ENCODE results near the gene VPS11. TPM values are rescaled to one million over a fixed set of nuclear protein-coding genes. Genes with fewer than 3 reads are reported as not detected.

The VPS11 gene
- total RNA-seq, 2 experiments from 2014 or later, result 23.3 to 32.2 TPM

- Histone ChIP-seq H3K4me1 (ENCODE audit: insufficient read depth, low read length, poor library complexity, severe bottlenecking) (peaks cover 15% of the 10 kb centered on the region), H3K79me2 (ENCODE audit: insufficient read depth, low read depth, low read length) (peaks cover 9% of the 10 kb centered on the region; the same call in 1 of the 2 replicates), H4K20me1 (ENCODE audit: insufficient read depth, low read length) (no peaks in the 10 kb centered on the region), H3K9me2 (ENCODE audit: insufficient read depth, low read length) (no peaks in the 10 kb centered on the region), H2AFZ (ENCODE audit: low read length) (peak overlapping the region; percentile 83), H3K4me2 (ENCODE audit: low read length) (peak overlapping the region; percentile 77), H3K4me3 (ENCODE audit: low read depth, low read length, poor library complexity, severe bottlenecking) (peak overlapping the region; percentile 60), H3K36me3 (ENCODE audit: insufficient read depth, low read length) (peaks cover 11% of the 10 kb centered on the region; the same call in 1 of the 2 replicates), H3K9me3 (ENCODE audit: low read length) (no peaks in the 10 kb centered on the region), H3K27ac (ENCODE audit: low read depth, low read length, poor library complexity, severe bottlenecking) (no peak overlapping the region)
- TF ChIP-seq EZH2phosphoT487 (IDR thresholded peaks at IDR 0.05; ENCODE audit: borderline replicate concordance, low read depth, low read length) (no peak), CTCF (conservative IDR thresholded peaks at IDR 0.05; ENCODE audit: low read length) (no peak)
- POLR2A ChIA-PET, result interaction anchor here (0.8 to 1.6 kb wide), 6 partner anchors 11 to 124 kb away, joined by 3 to 10 read pairs (median 4); partner anchors contain the start of gene C2CD2L
- BruUV-seq (replicated peaks), result TSS peak; percentile 97
- intact Hi-C loops (cut with micrococcal nuclease; ENCODE audit: unreplicated experiment), result loop anchor here (1.0 kb wide), 1 partner anchor 12 kb away; no protein-coding TSS in a partner anchor
- CTCF ChIA-PET (ENCODE audit: unreplicated experiment), result interaction anchor here (1.9 kb wide), 1 partner anchor 12 kb away, joined by 7 read pairs; no protein-coding TSS in a partner anchor
- DNase-seq (ENCODE audit: low spot score), result no peak
Observed at GRCh38 chr11:119120639-119121007, 53.0 kb downstream of the VPS11 start.

- Histone ChIP-seq H3K36me3 (ENCODE audit: insufficient read depth, low read length) (peaks cover 8% of the 10 kb centered on the region; the same call in 1 of the 2 replicates), H3K9me3 (ENCODE audit: low read length) (no peaks in the 10 kb centered on the region), H2AFZ (ENCODE audit: low read length) (peak within 1 kb of the TSS; percentile 83), H3K4me3 (ENCODE audit: low read depth, low read length, poor library complexity, severe bottlenecking) (peak within 1 kb of the TSS; percentile 84), H4K20me1 (ENCODE audit: insufficient read depth, low read length) (no peaks in the 10 kb centered on the region), H3K27ac (ENCODE audit: low read depth, low read length, poor library complexity, severe bottlenecking) (no peak within 1 kb of the TSS), H3K79me2 (ENCODE audit: insufficient read depth, low read depth, low read length) (peaks cover 9% of the 10 kb centered on the region; the same call in 1 of the 2 replicates), H3K9me2 (ENCODE audit: insufficient read depth, low read length) (no peaks in the 10 kb centered on the region), H3K4me1 (ENCODE audit: insufficient read depth, low read length, poor library complexity, severe bottlenecking) (peaks cover 16% of the 10 kb centered on the region), H3K4me2 (ENCODE audit: low read length) (peak within 1 kb of the TSS; percentile 92)
- no peak for TF ChIP-seq CTCF (conservative IDR thresholded peaks at IDR 0.05; ENCODE audit: low read length)
- no peak for TF ChIP-seq EZH2phosphoT487 (IDR thresholded peaks at IDR 0.05; ENCODE audit: borderline replicate concordance, low read depth, low read length)
- CTCF ChIA-PET (ENCODE audit: unreplicated experiment), result interaction anchor here (0.6 to 1.9 kb wide), 5 partner anchors 12 to 83 kb away, joined by 3 to 7 read pairs (median 4); no protein-coding TSS in a partner anchor
- DNase-seq (ENCODE audit: low spot score), result peak; percentile 99
- intact Hi-C loops (cut with micrococcal nuclease; ENCODE audit: unreplicated experiment), result loop anchor here (1.0 kb wide), 1 partner anchor 13 kb away; no protein-coding TSS in a partner anchor
- POLR2A ChIA-PET, result interaction anchor here (0.5 to 1.6 kb wide), 16 partner anchors 10 to 1199 kb away, joined by 3 to 10 read pairs (median 3); partner anchors contain the start of genes C2CD2L and CBL
- BruUV-seq (replicated peaks), result no TSS peak
Observed at GRCh38 chr11:119121008-119121810, 53.6 kb downstream of the VPS11 start, which contains the start of gene HINFP. Gene HINFP, plus strand, starts transcription at chr11:119121580. Its CDS starts 5,365 bp downstream, at chr11:119126945.

Measured in OCI-LY7 (cell line).